IMR-90 (cell line): ENCODE data around the gene PTPN13. TPM values are rescaled to one million over a fixed set of nuclear protein-coding genes. Genes with fewer than 3 reads are reported as not detected.

Source experiments
- ATAC-seq: fragments of 200-7000 bp; cut with Tn5 transposase; 2 replicates; pipeline ENCODE4 v1.9.1; 2020; ENCODE audit warnings: low read depth, mild to moderate bottlenecking, moderate library complexity
- BruUV-seq: library from RNA; stranded (reverse); fragments of 400-500 nt; replicated peaks from 2 replicates; lab custom pipeline; 2021; lab: Mats Ljungman, UMichigan
- CTCF ChIA-PET: fragments of 300-600 bp; formaldehyde crosslinking; extraction: SDS; loops from one replicate; lab custom pipeline; 2021; ENCODE audit warnings: antibody characterized with exemption; lab: Yijun Ruan, JAX
- POLR2A ChIA-PET: fragments of 300-600 bp; sonication (Branson Sonifier 250); formaldehyde crosslinking; loops from one replicate; lab custom pipeline; 2022; ENCODE audit warnings: antibody characterized with exemption; ENCODE audit not compliant: unreplicated experiment; lab: Charles Lee
- DNase-seq: peaks from one replicate; pipeline ENCODE4 v3.0.0; 2013
- H2AFZ ChIP-seq: replicated peaks from 2 replicates; pipeline ENCODE3; 2013; ENCODE audit warnings: low read length, mild to moderate bottlenecking; ENCODE audit not compliant: poor library complexity
- H2AK5ac ChIP-seq: 2 replicates; pipeline ENCODE4 v1.6.1; 2013; ENCODE audit warnings: low read depth, low read length, inconsistent platforms
- H2AK9ac ChIP-seq: replicated peaks from 2 replicates; pipeline ENCODE3; 2013; ENCODE audit warnings: mild to moderate bottlenecking, low read depth, low read length, moderate library complexity; ENCODE audit not compliant: poor library complexity
- H2BK120ac ChIP-seq: 2 replicates; pipeline ENCODE4 v1.6.1; 2013; ENCODE audit warnings: low read depth, low read length, inconsistent platforms
- H2BK15ac ChIP-seq: 3 replicates; pipeline ENCODE4 v1.6.1; 2013; ENCODE audit warnings: low read depth, low read length, inconsistent platforms
- H2BK20ac ChIP-seq: 2 replicates; pipeline ENCODE4 v1.6.1; 2013; ENCODE audit warnings: low read depth, mild to moderate bottlenecking, inconsistent platforms, low read length, moderate library complexity
- H2BK5ac ChIP-seq: 2 replicates; pipeline ENCODE4 v1.6.1; 2013; ENCODE audit warnings: mild to moderate bottlenecking, low read depth, low read length, inconsistent platforms; ENCODE audit not compliant: poor library complexity, severe bottlenecking
- H3K14ac ChIP-seq: replicated peaks from 2 replicates; pipeline ENCODE4 v1.6.1; 2013; ENCODE audit warnings: low read depth, low read length, inconsistent platforms
- H3K18ac ChIP-seq: 2 replicates; pipeline ENCODE4 v1.6.1; 2013; ENCODE audit warnings: low read depth, low read length, control low read depth
- H3K23ac ChIP-seq: 2 replicates; pipeline ENCODE4 v1.6.1; 2013; ENCODE audit warnings: low read depth, low read length, inconsistent platforms
- H3K27ac ChIP-seq: 2 replicates; pipeline ENCODE4 v1.5.1; 2013; ENCODE audit warnings: mild to moderate bottlenecking, control low read depth, low read length; ENCODE audit not compliant: insufficient read depth
- H3K27me3 ChIP-seq: 2 replicates; pipeline ENCODE4 v1.6.1; 2013; ENCODE audit warnings: low read length; ENCODE audit not compliant: control insufficient read depth, insufficient read depth
- H3K36me3 ChIP-seq: 2 replicates; pipeline ENCODE4 v1.6.1; 2013; ENCODE audit warnings: low read length, mixed read lengths; ENCODE audit not compliant: control insufficient read depth, insufficient read depth
- H3K4ac ChIP-seq: 2 replicates; pipeline ENCODE4 v1.6.1; 2013; ENCODE audit warnings: low read depth, low read length, inconsistent platforms
- H3K4me1 ChIP-seq: 2 replicates; pipeline ENCODE4 v1.6.1; 2013; ENCODE audit warnings: low read length, mixed read lengths; ENCODE audit not compliant: control insufficient read depth, insufficient read depth
- H3K4me2 ChIP-seq: 2 replicates; pipeline ENCODE4 v1.6.1; 2013; ENCODE audit warnings: low read depth, mild to moderate bottlenecking, control low read depth, low read length, moderate library complexity
- H3K4me3 ChIP-seq: 2 replicates; pipeline ENCODE4 v1.5.1; 2013; ENCODE audit warnings: low read depth, mild to moderate bottlenecking, control low read depth, low read length, moderate library complexity; ENCODE audit not compliant: insufficient read depth
- H3K56ac ChIP-seq: 2 replicates; pipeline ENCODE4 v1.6.1; 2013; ENCODE audit warnings: low read length, inconsistent platforms; ENCODE audit not compliant: insufficient read depth; ENCODE audit errors: extremely low read depth
- H3K79me1 ChIP-seq, 2 experiments: 2 replicates each; pipeline ENCODE4 v1.6.1; 2013; ENCODE audit warnings: low read length in 2 of 2, inconsistent platforms in 1 of 2, low read depth in 1 of 2
- H3K9ac ChIP-seq: 2 replicates; pipeline ENCODE4 v1.6.1; 2013; ENCODE audit warnings: low read depth, low read length, control low read depth
- H3K9me1 ChIP-seq: 2 replicates; pipeline ENCODE4 v1.6.1; 2013; ENCODE audit warnings: low read length, inconsistent platforms; ENCODE audit not compliant: insufficient read depth
- H3K9me3 ChIP-seq: 2 replicates; pipeline ENCODE4 v1.6.1; 2013; ENCODE audit warnings: low read length; ENCODE audit not compliant: control insufficient read depth, insufficient read depth
- H4K20me1 ChIP-seq: 2 replicates; pipeline ENCODE4 v1.6.1; 2013; ENCODE audit warnings: low read length, inconsistent platforms; ENCODE audit not compliant: insufficient read depth
- H4K5ac ChIP-seq: 2 replicates; pipeline ENCODE4 v1.6.1; 2013; ENCODE audit warnings: mild to moderate bottlenecking, low read depth, low read length, control low read depth
- H4K8ac ChIP-seq, 2 experiments: 2 replicates each; pipeline ENCODE4 v1.6.1; 2013; ENCODE audit warnings: low read depth in 2 of 2, low read length in 2 of 2, control low read depth in 1 of 2, inconsistent platforms in 1 of 2
- H4K91ac ChIP-seq: 2 replicates; pipeline ENCODE4 v1.6.1; 2013; ENCODE audit warnings: low read depth, low read length, inconsistent platforms; ENCODE audit not compliant: insufficient read depth
- BHLHE40 ChIP-seq: fragments of 150-350 bp; IDR thresholded peaks from 2 replicates; pipeline ENCODE4 v1.6.1; 2016; ENCODE audit warnings: mild to moderate bottlenecking, low read depth, low read length
- CEBPB ChIP-seq: IDR thresholded peaks from 2 replicates; pipeline ENCODE4 v1.6.1; 2012; ENCODE audit warnings: low read depth, low read length, improper control_type of control experiment
- FOS ChIP-seq: fragments of 150-350 bp; IDR thresholded peaks from 2 replicates; pipeline ENCODE4 v1.6.1; 2016; ENCODE audit warnings: low read depth, low read length
- MAZ ChIP-seq: IDR thresholded peaks from 2 replicates; pipeline ENCODE4 v1.6.1; 2012; ENCODE audit warnings: low read depth, mild to moderate bottlenecking, low read length, improper control_type of control experiment, moderate library complexity, borderline replicate concordance
- MXI1 ChIP-seq: IDR thresholded peaks from 2 replicates; pipeline ENCODE4 v1.6.1; 2012; ENCODE audit warnings: low read depth, mild to moderate bottlenecking, low read length, moderate library complexity, borderline replicate concordance
- WGBS, 2 experiments: methylation state at CpG; one replicate each; pipeline versions ENCODE4 v1.1.5 to v1.1.7; 2013; ENCODE audit warnings: missing lambda C conversion rate in 2 of 2; ENCODE audit not compliant: insufficient read length in 1 of 2; ENCODE audit errors: extremely low coverage in 2 of 2; 5-methylcytosine and 5-hydroxymethylcytosine counted together
- dilution Hi-C: fragments of 300-500 bp; cut with HindIII; formaldehyde crosslinking; loops from one replicate; pipeline ENCODE4 v1.14.3; 2018; ENCODE audit warnings: low sequenced_read_pairs; ENCODE audit not compliant: unreplicated experiment
- in situ Hi-C: fragments of 300-500 bp; cut with MboI; formaldehyde crosslinking; loops from 3 replicates; pipeline ENCODE4 v1.14.3; 2019; ENCODE audit warnings: low sequenced_read_pairs, inconsistent platforms, mixed read lengths
- intact Hi-C: fragments of 100-400 bp; cut with micrococcal nuclease; formaldehyde crosslinking; loops from 2 replicates; pipeline ENCODE4 v1.10.0; 2022
- polyA plus RNA-seq, 3 experiments: library from polyadenylated mRNA; depleted of rRNA; stranded (reverse); fragments of >200 nt; gene quantifications; 2 replicates each; pipeline ENCODE4 v1.2.3, GENCODE V29; 2012; ENCODE audit warnings: low replicate concordance in 1 of 3
- total RNA-seq: library from RNA; depleted of rRNA; stranded (reverse); fragments of >200 nt; gene quantifications from 2 replicates; pipeline ENCODE4 v1.2.3, GENCODE V29; 2012

PTPN13 gene
- total and polyA plus RNA-seq, 2 of the 4 experiments (the other 2 are of a cell fraction), result 7.7 to 29.0 TPM

- in situ Hi-C loops (no loop called here), dilution Hi-C loops (no loop called here), intact Hi-C loops (no loop called here)
- no peak overlapping the region for H3K4me2 ChIP-seq
- no peak overlapping the region for H2AK5ac ChIP-seq
- TF ChIP-seq FOS, result no peak
- TF ChIP-seq BHLHE40, result no peak
- no peak for TF ChIP-seq MAZ
- TF ChIP-seq MXI1, result no peak
- peak; percentile 24; the same call in 1 of the 2 replicates for TF ChIP-seq CEBPB
- no peaks in the 10 kb centered on the region for H3K36me3 ChIP-seq
- no peak overlapping the region for H3K56ac ChIP-seq
- H2AK9ac ChIP-seq, result no peak overlapping the region
- H4K5ac ChIP-seq, result no peak overlapping the region
- H2BK120ac ChIP-seq, result no peak overlapping the region
- H3K9me3 ChIP-seq, result no peaks in the 10 kb centered on the region
- ChIA-PET CTCF (interaction anchor here (0.7 kb wide), 1 partner anchor 44 kb away, joined by 3 read pairs; no protein-coding TSS in a partner anchor), POLR2A (no interaction called here)
- peak; percentile 75 for ATAC-seq
- WGBS, 2 experiments, result no CpG with 5 or more reads among the region's 2 CpGs
- BruUV-seq, result no TSS peak
- no peak overlapping the region for H3K4me3 ChIP-seq
- no peak overlapping the region for H3K9ac ChIP-seq
- H2AFZ ChIP-seq, result no peak overlapping the region
- H3K9me1 ChIP-seq, result no peaks in the 10 kb centered on the region
- H4K91ac ChIP-seq, result no peak overlapping the region
- no peak overlapping the region for H3K23ac ChIP-seq
- H3K14ac ChIP-seq, result no peak overlapping the region
- H3K79me1 ChIP-seq, result peaks cover 0 to 3% of the 10 kb centered on the region in 2 experiments; a peak in 1 of 4 replicates
- H3K27me3 ChIP-seq, result no peaks in the 10 kb centered on the region
- no peaks in the 10 kb centered on the region for H4K20me1 ChIP-seq
- no peak overlapping the region for H4K8ac ChIP-seq
- H2BK5ac ChIP-seq, result no peak overlapping the region
- no peak overlapping the region for H3K4ac ChIP-seq
- H2BK15ac ChIP-seq, result no peak overlapping the region
- no peak overlapping the region for H3K27ac ChIP-seq
- H3K18ac ChIP-seq, result no peak overlapping the region
- DNase-seq, result peak; percentile 11
- H2BK20ac ChIP-seq, result no peak overlapping the region
- H3K4me1 ChIP-seq, result no peaks in the 10 kb centered on the region
These were observed 112.9 kb downstream of the PTPN13 start for GRCh38 chr4:86706923-86707597.
